Keratinocyte (primary cell): ENCODE data around the gene KRTAP4-11.

Experiments used
- CTCF ChIP-seq, 3 experiments: IDR thresholded peaks in 1 of 3; conservative IDR thresholded peaks in 1 of 3; optimal IDR thresholded peaks in 1 of 3; 2 replicates in 2 of 3; 3 replicates in 1 of 3; pipeline versions ENCODE3 to v1.5.1; 2011; ENCODE audit warnings: low read length in 3 of 3, mild to moderate bottlenecking in 3 of 3, moderate library complexity in 2 of 3, control low read depth in 1 of 3, inconsistent platforms in 1 of 3; ENCODE audit not compliant: insufficient read depth in 2 of 3; ENCODE audit errors: extremely low read depth in 1 of 3
- EZH2 ChIP-seq: IDR thresholded peaks from one replicate; pipeline ENCODE4 v1.6.1; 2012; ENCODE audit warnings: inconsistent platforms, mild to moderate bottlenecking, low read length, moderate library complexity

GRCh38 chr17:41141361-41141760 lies 23.2 kb upstream of the KRTAP4-11 start:
- no peak for TF ChIP-seq CTCF (optimal IDR thresholded peaks at IDR 0.05 in 1 of 3, IDR thresholded peaks at IDR 0.05 in 1 of 3, conservative IDR thresholded peaks at IDR 0.05 in 1 of 3; ENCODE audit: extremely low read depth in 1 of 3, insufficient read depth in 2 of 3, low read length in 3 of 3)
- TF ChIP-seq EZH2 = no peak
